ENCODE measurements around the gene UPF2. TPM values are rescaled to one million over a fixed set of nuclear protein-coding genes. Genes with fewer than 3 reads are reported as not detected.
"Not testable (repeated sequence)": the region's sequence is repeated elsewhere in the genome, so short reads cannot be mapped to it uniquely, and the experiment has no call there.

The UPF2 gene
- polyA plus RNA-seq, 3 donors = 38.4 to 45.4 (median 39.2) TPM

- no peak for DNase-seq (ENCODE audit: low read depth in 3 of 3, low spot score in 2 of 3)
These were observed 133.0 kb downstream of the UPF2 start for GRCh38 chr10:11909618-11910017.

- DNase-seq (ENCODE audit: low read depth in 3 of 3, low spot score in 2 of 3) = no peak
These were observed 133.6 kb downstream of the UPF2 start for GRCh38 chr10:11908991-11909390.

- DNase-seq (ENCODE audit: low read depth in 3 of 3, low spot score in 2 of 3) = no peak
These were observed 134.1 kb downstream of the UPF2 start for GRCh38 chr10:11908536-11908935.

- DNase-seq (ENCODE audit: low read depth in 3 of 3, low spot score in 2 of 3) = no peak
These were observed 134.7 kb downstream of the UPF2 start for GRCh38 chr10:11907914-11908313.

- DNase-seq (ENCODE audit: low read depth in 3 of 3, low spot score in 2 of 3) = no peak
These were observed 135.9 kb downstream of the UPF2 start for GRCh38 chr10:11906714-11907113.

- DNase-seq (ENCODE audit: low read depth in 3 of 3, low spot score in 2 of 3) = no peak
These were observed 140.0 kb downstream of the UPF2 start for GRCh38 chr10:11902646-11903045.

GRCh38 chr10:11901833-11902475, 140.7 kb downstream of the UPF2 start:
- no peak for DNase-seq (ENCODE audit: low read depth in 3 of 3, low spot score in 2 of 3)

- no peak for DNase-seq (ENCODE audit: low read depth in 3 of 3, low spot score in 2 of 3)
These were observed 141.2 kb downstream of the UPF2 start for GRCh38 chr10:11901454-11901832.

GRCh38 chr10:11901036-11901301, 141.6 kb downstream of the UPF2 start:
- no peak for DNase-seq (ENCODE audit: low read depth in 3 of 3, low spot score in 2 of 3)

GRCh38 chr10:11899067-11899876, 143.3 kb downstream of the UPF2 start:
- no peak for DNase-seq (ENCODE audit: low read depth in 3 of 3, low spot score in 2 of 3)

GRCh38 chr10:11898372-11899066, 144.1 kb downstream of the UPF2 start:
- DNase-seq (ENCODE audit: low read depth in 3 of 3, low spot score in 2 of 3) = no peak

GRCh38 chr10:11898033-11898371, 144.6 kb downstream of the UPF2 start:
- DNase-seq (ENCODE audit: low read depth in 3 of 3, low spot score in 2 of 3) = no peak

GRCh38 chr10:11896549-11897200, 145.9 kb downstream of the UPF2 start:
- DNase-seq (ENCODE audit: low read depth in 3 of 3, low spot score in 2 of 3) = no peak

GRCh38 chr10:11895598-11895997, 147.0 kb downstream of the UPF2 start:
- DNase-seq (ENCODE audit: low read depth in 3 of 3, low spot score in 2 of 3) = no peak

- DNase-seq (ENCODE audit: low read depth in 3 of 3, low spot score in 2 of 3) = no peak
These were observed 147.5 kb downstream of the UPF2 start for GRCh38 chr10:11895108-11895466.

GRCh38 chr10:11894381-11895107, 148.1 kb downstream of the UPF2 start:
- DNase-seq (ENCODE audit: low read depth in 3 of 3, low spot score in 2 of 3) = no peak

- no peak for DNase-seq (ENCODE audit: low read depth in 3 of 3, low spot score in 2 of 3)
These were observed 148.8 kb downstream of the UPF2 start for GRCh38 chr10:11893749-11894278.

- no peak for DNase-seq (ENCODE audit: low read depth in 3 of 3, low spot score in 2 of 3)
These were observed 150.7 kb downstream of the UPF2 start for GRCh38 chr10:11891776-11892486.

GRCh38 chr10:11889263-11889662, 153.3 kb downstream of the UPF2 start:
- DNase-seq (ENCODE audit: low read depth in 3 of 3, low spot score in 2 of 3) = not testable (repeated sequence)

All from right renal cortex interstitium (tissue), 3 donors.